Measurements from ENCODE around the gene CDC42BPG. TPM values are rescaled to one million over a fixed set of nuclear protein-coding genes. Genes with fewer than 3 reads are reported as not detected.

Gene CDC42BPG
- total RNA-seq, 1 experiment from 2014 or later, result 21.6 TPM

DNA sequence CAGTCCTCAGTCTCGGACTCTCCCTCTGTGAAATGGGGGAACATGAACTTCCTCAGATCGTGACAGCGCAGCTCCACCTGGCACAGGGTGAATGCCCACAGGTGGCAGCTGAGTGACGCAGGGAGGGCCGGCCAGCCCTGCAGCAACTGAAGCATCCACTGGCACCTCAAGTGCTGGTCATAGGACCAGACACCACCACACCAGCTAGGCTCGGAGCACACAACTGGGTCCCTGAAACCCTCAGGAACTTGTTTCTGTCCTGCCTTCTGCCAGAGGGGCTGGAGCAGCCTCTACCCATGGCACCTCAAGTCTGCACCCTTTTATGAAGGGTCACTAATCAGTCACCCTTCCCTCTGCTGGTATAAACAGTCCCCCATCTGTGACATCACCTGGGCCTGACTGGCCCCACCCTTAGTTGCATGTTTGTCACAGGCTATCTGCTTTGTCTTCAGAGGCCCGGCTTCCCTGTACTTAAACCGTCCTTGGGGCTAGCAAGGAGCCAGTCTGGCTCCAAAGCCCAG lies 7.4 kb upstream of the CDC42BPG start (continued):
- TF ChIP-seq, protein P1, sequence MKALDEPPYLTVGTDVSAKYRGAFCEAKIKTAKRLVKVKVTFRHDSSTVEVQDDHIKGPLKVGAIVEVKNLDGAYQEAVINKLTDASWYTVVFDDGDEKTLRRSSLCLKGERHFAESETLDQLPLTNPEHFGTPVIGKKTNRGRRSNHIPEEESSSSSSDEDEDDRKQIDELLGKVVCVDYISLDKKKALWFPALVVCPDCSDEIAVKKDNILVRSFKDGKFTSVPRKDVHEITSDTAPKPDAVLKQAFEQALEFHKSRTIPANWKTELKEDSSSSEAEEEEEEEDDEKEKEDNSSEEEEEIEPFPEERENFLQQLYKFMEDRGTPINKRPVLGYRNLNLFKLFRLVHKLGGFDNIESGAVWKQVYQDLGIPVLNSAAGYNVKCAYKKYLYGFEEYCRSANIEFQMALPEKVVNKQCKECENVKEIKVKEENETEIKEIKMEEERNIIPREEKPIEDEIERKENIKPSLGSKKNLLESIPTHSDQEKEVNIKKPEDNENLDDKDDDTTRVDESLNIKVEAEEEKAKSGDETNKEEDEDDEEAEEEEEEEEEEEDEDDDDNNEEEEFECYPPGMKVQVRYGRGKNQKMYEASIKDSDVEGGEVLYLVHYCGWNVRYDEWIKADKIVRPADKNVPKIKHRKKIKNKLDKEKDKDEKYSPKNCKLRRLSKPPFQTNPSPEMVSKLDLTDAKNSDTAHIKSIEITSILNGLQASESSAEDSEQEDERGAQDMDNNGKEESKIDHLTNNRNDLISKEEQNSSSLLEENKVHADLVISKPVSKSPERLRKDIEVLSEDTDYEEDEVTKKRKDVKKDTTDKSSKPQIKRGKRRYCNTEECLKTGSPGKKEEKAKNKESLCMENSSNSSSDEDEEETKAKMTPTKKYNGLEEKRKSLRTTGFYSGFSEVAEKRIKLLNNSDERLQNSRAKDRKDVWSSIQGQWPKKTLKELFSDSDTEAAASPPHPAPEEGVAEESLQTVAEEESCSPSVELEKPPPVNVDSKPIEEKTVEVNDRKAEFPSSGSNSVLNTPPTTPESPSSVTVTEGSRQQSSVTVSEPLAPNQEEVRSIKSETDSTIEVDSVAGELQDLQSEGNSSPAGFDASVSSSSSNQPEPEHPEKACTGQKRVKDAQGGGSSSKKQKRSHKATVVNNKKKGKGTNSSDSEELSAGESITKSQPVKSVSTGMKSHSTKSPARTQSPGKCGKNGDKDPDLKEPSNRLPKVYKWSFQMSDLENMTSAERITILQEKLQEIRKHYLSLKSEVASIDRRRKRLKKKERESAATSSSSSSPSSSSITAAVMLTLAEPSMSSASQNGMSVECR (CRISPR knock-in tag; IDR thresholded peaks at IDR 0.05; ENCODE audit: borderline replicate concordance), result no peak
- TF ChIP-seq, protein P2, sequence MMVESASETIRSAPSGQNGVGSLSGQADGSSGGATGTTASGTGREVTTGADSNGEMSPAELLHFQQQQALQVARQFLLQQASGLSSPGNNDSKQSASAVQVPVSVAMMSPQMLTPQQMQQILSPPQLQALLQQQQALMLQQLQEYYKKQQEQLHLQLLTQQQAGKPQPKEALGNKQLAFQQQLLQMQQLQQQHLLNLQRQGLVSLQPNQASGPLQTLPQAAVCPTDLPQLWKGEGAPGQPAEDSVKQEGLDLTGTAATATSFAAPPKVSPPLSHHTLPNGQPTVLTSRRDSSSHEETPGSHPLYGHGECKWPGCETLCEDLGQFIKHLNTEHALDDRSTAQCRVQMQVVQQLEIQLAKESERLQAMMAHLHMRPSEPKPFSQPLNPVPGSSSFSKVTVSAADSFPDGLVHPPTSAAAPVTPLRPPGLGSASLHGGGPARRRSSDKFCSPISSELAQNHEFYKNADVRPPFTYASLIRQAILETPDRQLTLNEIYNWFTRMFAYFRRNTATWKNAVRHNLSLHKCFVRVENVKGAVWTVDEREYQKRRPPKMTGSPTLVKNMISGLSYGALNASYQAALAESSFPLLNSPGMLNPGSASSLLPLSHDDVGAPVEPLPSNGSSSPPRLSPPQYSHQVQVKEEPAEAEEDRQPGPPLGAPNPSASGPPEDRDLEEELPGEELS (CRISPR knock-in tag; IDR thresholded peaks at IDR 0.05), result no peak

DNA sequence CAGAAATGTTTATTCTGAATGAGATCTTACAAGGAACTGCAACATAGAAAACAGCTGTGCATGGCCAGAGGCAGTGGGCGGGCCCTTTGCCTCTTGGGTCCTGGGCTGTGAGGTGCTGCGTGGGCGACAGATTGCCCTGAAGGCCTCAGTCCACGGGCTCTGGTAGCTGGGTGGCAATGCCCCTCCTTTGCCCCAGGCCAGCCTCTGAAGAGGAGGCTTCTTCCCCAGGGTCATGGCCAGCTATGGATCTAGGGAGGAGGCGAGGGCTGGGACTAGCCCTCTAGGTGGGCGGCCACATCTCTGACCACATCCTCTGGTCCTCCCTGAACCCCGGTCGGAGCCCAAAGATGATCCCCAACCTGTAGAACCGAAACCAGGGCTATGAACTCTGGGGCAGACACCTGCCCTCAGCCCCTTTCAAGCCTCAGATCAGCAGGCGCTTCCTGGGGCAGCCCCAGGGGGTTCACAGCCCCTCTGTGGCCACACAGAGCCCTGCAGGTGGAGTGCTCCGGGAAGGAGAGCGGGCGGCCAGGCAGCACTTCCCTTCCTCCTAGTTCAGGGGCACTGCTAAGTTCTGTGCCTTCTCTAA lies 6.6 kb upstream of the CDC42BPG start:
- Mint-ChIP-seq H3K4me3 (no peak overlapping the region), H3K9me3 (no peaks in the 10 kb centered on the region), H3K4me1 (peaks cover 22% of the 10 kb centered on the region), H3K27me3 (ENCODE audit: low read depth) (no peaks in the 10 kb centered on the region), H3K36me3 (no peaks in the 10 kb centered on the region), H3K27ac (0 out of 2 replicates have a peak overlapping the region, but pooled peaks have one; percentile 65)
- peak; percentile 9 for ATAC-seq
- ChIA-PET POLR2A (interaction anchor here (0.5 to 0.9 kb wide), 2 partner anchors 26 to 65 kb away, joined by 3 read pairs; no protein-coding TSS in a partner anchor), CTCF (interaction anchor here (0.7 to 12.5 kb wide), 6 partner anchors 11 to 261 kb away, joined by 3 to 372 read pairs (median 34); partner anchors contain the start of genes BATF2, EHD1 and TM7SF2)
- peak; percentile 58 for DNase-seq (ENCODE audit: low spot score)
- TF ChIP-seq, protein P3, sequence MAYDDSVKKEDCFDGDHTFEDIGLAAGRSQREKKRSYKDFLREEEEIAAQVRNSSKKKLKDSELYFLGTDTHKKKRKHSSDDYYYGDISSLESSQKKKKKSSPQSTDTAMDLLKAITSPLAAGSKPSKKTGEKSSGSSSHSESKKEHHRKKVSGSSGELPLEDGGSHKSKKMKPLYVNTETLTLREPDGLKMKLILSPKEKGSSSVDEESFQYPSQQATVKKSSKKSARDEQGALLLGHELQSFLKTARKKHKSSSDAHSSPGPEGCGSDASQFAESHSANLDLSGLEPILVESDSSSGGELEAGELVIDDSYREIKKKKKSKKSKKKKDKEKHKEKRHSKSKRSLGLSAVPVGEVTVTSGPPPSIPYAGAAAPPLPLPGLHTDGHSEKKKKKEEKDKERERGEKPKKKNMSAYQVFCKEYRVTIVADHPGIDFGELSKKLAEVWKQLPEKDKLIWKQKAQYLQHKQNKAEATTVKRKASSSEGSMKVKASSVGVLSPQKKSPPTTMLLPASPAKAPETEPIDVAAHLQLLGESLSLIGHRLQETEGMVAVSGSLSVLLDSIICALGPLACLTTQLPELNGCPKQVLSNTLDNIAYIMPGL (CRISPR knock-in tag; IDR thresholded peaks at IDR 0.05), result 0 out of 2 replicates have a peak, but pooled peaks have one; percentile 45
- TF ChIP-seq TEAD4 (CRISPR knock-in tag; IDR thresholded peaks at IDR 0.05) (no peak), ZNF121 (CRISPR knock-in tag; IDR thresholded peaks at IDR 0.05) (no peak), ZNF263 (CRISPR knock-in tag; IDR thresholded peaks at IDR 0.05; ENCODE audit: low read depth) (peak; percentile 45; the same call in 1 of the 2 replicates), ZNF423 (CRISPR knock-in tag; IDR thresholded peaks at IDR 0.05) (peak; percentile 88), KAT7 (CRISPR knock-in tag; IDR thresholded peaks at IDR 0.05; ENCODE audit: borderline replicate concordance) (no peak), MYBL2 (CRISPR knock-in tag; IDR thresholded peaks at IDR 0.05) (no peak)
- TF ChIP-seq, protein P4, sequence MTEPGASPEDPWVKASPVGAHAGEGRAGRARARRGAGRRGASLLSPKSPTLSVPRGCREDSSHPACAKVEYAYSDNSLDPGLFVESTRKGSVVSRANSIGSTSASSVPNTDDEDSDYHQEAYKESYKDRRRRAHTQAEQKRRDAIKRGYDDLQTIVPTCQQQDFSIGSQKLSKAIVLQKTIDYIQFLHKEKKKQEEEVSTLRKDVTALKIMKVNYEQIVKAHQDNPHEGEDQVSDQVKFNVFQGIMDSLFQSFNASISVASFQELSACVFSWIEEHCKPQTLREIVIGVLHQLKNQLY (CRISPR knock-in tag; IDR thresholded peaks at IDR 0.05), result no peak
- TF ChIP-seq, protein P5, sequence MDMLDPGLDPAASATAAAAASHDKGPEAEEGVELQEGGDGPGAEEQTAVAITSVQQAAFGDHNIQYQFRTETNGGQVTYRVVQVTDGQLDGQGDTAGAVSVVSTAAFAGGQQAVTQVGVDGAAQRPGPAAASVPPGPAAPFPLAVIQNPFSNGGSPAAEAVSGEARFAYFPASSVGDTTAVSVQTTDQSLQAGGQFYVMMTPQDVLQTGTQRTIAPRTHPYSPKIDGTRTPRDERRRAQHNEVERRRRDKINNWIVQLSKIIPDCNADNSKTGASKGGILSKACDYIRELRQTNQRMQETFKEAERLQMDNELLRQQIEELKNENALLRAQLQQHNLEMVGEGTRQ (CRISPR knock-in tag; IDR thresholded peaks at IDR 0.05), result no peak
- TF ChIP-seq, protein P6, sequence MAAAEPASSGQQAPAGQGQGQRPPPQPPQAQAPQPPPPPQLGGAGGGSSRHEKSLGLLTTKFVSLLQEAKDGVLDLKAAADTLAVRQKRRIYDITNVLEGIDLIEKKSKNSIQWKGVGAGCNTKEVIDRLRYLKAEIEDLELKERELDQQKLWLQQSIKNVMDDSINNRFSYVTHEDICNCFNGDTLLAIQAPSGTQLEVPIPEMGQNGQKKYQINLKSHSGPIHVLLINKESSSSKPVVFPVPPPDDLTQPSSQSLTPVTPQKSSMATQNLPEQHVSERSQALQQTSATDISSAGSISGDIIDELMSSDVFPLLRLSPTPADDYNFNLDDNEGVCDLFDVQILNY (CRISPR knock-in tag; IDR thresholded peaks at IDR 0.05), result no peak
- TF ChIP-seq, protein P7, sequence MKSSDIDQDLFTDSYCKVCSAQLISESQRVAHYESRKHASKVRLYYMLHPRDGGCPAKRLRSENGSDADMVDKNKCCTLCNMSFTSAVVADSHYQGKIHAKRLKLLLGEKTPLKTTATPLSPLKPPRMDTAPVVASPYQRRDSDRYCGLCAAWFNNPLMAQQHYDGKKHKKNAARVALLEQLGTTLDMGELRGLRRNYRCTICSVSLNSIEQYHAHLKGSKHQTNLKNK (CRISPR knock-in tag; IDR thresholded peaks at IDR 0.05), result no peak
- TF ChIP-seq, protein P8, sequence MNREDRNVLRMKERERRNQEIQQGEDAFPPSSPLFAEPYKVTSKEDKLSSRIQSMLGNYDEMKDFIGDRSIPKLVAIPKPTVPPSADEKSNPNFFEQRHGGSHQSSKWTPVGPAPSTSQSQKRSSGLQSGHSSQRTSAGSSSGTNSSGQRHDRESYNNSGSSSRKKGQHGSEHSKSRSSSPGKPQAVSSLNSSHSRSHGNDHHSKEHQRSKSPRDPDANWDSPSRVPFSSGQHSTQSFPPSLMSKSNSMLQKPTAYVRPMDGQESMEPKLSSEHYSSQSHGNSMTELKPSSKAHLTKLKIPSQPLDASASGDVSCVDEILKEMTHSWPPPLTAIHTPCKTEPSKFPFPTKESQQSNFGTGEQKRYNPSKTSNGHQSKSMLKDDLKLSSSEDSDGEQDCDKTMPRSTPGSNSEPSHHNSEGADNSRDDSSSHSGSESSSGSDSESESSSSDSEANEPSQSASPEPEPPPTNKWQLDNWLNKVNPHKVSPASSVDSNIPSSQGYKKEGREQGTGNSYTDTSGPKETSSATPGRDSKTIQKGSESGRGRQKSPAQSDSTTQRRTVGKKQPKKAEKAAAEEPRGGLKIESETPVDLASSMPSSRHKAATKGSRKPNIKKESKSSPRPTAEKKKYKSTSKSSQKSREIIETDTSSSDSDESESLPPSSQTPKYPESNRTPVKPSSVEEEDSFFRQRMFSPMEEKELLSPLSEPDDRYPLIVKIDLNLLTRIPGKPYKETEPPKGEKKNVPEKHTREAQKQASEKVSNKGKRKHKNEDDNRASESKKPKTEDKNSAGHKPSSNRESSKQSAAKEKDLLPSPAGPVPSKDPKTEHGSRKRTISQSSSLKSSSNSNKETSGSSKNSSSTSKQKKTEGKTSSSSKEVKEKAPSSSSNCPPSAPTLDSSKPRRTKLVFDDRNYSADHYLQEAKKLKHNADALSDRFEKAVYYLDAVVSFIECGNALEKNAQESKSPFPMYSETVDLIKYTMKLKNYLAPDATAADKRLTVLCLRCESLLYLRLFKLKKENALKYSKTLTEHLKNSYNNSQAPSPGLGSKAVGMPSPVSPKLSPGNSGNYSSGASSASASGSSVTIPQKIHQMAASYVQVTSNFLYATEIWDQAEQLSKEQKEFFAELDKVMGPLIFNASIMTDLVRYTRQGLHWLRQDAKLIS (CRISPR knock-in tag; IDR thresholded peaks at IDR 0.05; ENCODE audit: borderline replicate concordance), result no peak
